IPS-18a (cell line): ENCODE results near the gene ZNF19.

Experiments used
- H3K27ac ChIP-seq: one replicate; pipeline ENCODE4 v1.5.1; 2013; ENCODE audit warnings: low read length
- H3K27me3 ChIP-seq: one replicate; pipeline ENCODE4 v1.6.1; 2013; ENCODE audit warnings: mild to moderate bottlenecking, low read length; ENCODE audit not compliant: control insufficient read depth, insufficient read depth
- H3K36me3 ChIP-seq: one replicate; pipeline ENCODE4 v1.6.1; 2013; ENCODE audit warnings: low read depth, low read length; ENCODE audit not compliant: control insufficient read depth
- H3K4me1 ChIP-seq: one replicate; pipeline ENCODE4 v1.6.1; 2013; ENCODE audit warnings: low read depth, low read length; ENCODE audit not compliant: control insufficient read depth
- H3K4me3 ChIP-seq: one replicate; pipeline ENCODE4 v1.5.1; 2013; ENCODE audit warnings: low read length
- H3K9ac ChIP-seq: one replicate; pipeline ENCODE4 v1.6.1; 2013; ENCODE audit warnings: mild to moderate bottlenecking, low read length, moderate library complexity
- H3K9me3 ChIP-seq: one replicate; pipeline ENCODE4 v1.6.1; 2013; ENCODE audit warnings: low read depth, low read length; ENCODE audit not compliant: control insufficient read depth

Gene ZNF19

DNA sequence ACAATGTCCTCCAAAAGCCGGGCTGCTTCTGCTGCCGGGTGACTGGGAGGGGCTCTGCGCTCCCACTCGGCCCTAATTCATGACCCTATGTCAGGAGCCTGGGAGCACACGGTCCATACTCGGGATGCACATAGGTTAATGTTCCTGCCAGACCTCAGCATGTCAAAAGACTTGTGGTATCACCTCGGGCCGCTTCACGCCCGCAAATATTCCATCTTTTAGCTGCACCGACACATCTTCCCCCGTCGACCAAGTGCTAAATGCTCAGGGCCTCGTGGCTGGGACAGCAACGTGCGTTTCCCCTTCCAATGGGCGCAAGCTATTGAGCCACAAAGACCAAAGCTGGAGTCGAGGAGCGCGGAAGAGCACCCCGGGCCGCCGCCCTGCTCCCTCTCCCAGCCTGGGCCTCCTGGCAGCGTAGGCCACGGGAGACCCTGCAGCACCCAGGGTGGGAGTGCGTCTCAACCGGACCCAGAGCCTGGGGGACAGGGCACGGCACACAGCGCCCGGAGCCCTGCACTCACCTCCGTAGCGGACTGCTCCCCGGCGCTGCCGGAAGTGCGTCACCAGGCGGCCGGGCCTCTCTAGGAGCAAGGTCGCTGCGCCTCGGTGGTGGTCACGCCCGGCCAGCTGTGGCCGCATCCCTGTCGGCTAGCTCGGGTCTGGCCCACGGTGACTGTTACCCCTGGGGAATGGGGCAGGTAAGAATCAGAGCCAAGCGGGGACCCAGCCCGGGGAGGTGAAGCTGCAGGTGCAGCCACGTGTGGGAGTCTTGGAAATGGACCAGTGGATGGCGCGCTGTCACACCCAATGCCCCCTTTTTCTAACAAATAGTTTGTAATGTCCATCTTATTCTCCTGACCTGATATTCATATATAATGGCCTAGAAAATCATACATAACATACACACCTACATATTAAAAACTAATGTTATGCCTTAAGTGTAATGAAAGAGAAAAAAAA, 27.2 kb downstream of the ZNF19 start, which contains the start of gene ZNF23:
Gene ZNF23, minus strand, starts transcription at position 562 of the 963 bp plus-strand sequence. CDS start 5,451 bp downstream, outside the sequence.
- H3K4me3 ChIP-seq = peak within 1 kb of the TSS; percentile 90
- H3K36me3 ChIP-seq = no peaks in the 10 kb centered on the region
- H3K27me3 ChIP-seq = no peaks in the 10 kb centered on the region
- H3K27ac ChIP-seq = peak within 1 kb of the TSS; percentile 44
- H3K9me3 ChIP-seq = no peaks in the 10 kb centered on the region
- H3K4me1 ChIP-seq = peaks cover 6% of the 10 kb centered on the region
- H3K9ac ChIP-seq = peak within 1 kb of the TSS; percentile 85

DNA sequence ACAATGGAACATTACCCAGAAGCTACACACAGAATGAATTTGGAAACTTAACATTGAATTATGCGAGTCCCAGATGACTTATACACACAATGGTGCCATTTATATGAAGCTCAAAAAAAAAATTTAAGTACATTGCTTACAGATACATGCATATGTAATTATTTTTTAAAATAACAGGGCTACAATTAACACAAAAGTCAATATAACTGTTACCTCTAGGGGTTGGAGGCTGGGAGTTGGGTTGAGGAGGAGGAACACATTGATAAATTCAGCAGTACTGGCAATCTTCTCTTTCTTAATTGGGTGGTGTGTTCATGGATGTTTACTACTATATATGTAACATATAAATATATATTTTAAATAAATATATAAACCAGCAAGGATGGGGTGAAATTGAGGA, 28.2 kb downstream of the ZNF19 start:
- Histone ChIP-seq H3K27ac (no peak overlapping the region), H3K4me1 (peaks cover 6% of the 10 kb centered on the region), H3K27me3 (no peaks in the 10 kb centered on the region), H3K9ac (peak overlapping the region; percentile 85), H3K4me3 (peak overlapping the region; percentile 90), H3K9me3 (no peaks in the 10 kb centered on the region), H3K36me3 (no peaks in the 10 kb centered on the region)

DNA sequence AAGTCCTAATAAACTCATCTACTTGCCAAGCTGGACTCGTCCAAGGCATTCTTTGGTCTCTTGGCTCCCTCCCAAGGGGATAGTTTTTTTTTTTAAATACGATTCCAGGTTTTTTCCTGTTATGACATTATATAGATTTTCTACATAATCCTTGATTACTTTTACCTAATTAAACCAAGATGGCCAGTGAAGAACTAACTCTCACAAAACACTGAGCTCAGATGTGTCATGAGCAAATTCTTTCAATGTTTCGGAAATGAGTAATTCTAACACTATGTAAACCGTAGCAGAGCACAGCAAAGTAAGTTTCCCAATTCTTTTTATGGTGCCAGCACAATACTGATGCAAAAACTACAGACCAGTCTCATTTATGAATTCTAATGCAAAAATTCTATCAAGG, 28.9 kb downstream of the ZNF19 start:
- Histone ChIP-seq H3K9ac (no peak overlapping the region), H3K4me1 (peaks cover 6% of the 10 kb centered on the region), H3K4me3 (no peak overlapping the region), H3K27ac (no peak overlapping the region), H3K36me3 (no peaks in the 10 kb centered on the region), H3K27me3 (no peaks in the 10 kb centered on the region), H3K9me3 (no peaks in the 10 kb centered on the region)

DNA sequence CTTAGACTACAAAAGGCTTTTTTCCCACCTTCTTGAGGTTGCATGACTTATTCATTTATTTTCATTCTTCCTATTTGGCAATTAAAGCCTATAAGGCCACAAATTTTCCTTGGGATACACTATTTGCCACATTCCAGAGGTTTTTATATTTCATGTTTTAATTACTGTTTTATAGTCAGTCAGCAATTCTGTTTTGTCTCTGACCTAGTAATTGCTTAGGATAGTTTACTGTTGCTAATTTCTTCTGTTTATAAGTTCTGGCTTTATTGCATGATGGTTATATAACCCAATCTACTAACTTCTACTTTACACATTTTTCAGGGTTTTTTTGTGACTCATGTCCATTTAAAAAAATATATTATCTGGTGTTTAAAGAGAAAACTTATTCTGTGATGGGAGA, 29.6 kb downstream of the ZNF19 start:
- Histone ChIP-seq H3K27ac (no peak overlapping the region), H3K4me1 (peaks cover 6% of the 10 kb centered on the region), H3K9me3 (no peaks in the 10 kb centered on the region)

DNA sequence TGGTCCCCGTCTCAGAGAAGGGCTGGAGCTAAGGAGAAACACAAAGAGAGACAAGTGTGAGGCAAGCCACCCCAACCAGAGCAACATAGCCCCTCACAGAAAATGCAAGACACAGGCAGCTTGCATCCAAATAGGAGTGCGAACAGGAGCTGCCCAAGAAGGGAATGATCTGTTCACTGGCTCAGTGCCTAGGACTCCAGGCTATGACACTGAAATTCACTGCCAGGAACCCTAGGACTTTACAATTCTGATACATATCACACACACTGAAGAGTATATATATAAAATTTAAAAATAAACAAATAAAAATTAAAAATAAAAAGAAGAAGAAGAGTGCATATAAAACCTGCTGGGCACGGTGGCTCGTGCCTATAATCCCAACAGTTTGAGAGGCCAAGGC, 32.3 kb downstream of the ZNF19 start:
- H3K9ac ChIP-seq = no peak overlapping the region
- no peak overlapping the region for H3K4me3 ChIP-seq
- no peak overlapping the region for H3K27ac ChIP-seq
- peaks cover 6% of the 10 kb centered on the region for H3K4me1 ChIP-seq
- no peaks in the 10 kb centered on the region for H3K9me3 ChIP-seq
- no peaks in the 10 kb centered on the region for H3K27me3 ChIP-seq
- H3K36me3 ChIP-seq = peaks cover 6% of the 10 kb centered on the region

More for the DNA sequence above, 29.6 kb downstream of the ZNF19 start:
- Histone ChIP-seq H3K9ac (no peak overlapping the region), H3K27me3 (no peaks in the 10 kb centered on the region), H3K4me3 (no peak overlapping the region), H3K36me3 (no peaks in the 10 kb centered on the region)

DNA sequence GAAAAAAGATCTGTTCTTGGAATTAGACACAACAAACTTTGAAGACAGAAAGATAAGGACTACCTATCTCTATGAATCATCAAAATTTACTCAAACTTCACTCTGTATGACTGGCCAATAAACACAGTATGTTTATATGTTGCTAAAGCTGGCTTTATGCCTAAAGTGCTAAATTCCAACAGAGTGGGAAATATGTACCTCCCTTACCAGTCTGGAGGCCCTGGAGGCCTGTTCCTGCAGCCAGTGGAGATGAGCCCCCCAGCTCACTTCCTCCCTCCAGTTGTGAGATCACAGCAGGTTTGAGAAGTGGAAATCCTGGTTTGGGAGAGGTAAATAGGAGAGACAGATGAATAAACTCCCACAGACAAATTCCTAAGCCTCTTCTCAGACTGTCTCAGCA, 36.1 kb downstream of the ZNF19 start:
- no peak overlapping the region for H3K9ac ChIP-seq
- H3K27me3 ChIP-seq = no peaks in the 10 kb centered on the region
- no peaks in the 10 kb centered on the region for H3K4me1 ChIP-seq
- no peak overlapping the region for H3K27ac ChIP-seq
- H3K36me3 ChIP-seq = peaks cover 26% of the 10 kb centered on the region
- H3K4me3 ChIP-seq = no peak overlapping the region
- peaks cover 28% of the 10 kb centered on the region for H3K9me3 ChIP-seq

DNA sequence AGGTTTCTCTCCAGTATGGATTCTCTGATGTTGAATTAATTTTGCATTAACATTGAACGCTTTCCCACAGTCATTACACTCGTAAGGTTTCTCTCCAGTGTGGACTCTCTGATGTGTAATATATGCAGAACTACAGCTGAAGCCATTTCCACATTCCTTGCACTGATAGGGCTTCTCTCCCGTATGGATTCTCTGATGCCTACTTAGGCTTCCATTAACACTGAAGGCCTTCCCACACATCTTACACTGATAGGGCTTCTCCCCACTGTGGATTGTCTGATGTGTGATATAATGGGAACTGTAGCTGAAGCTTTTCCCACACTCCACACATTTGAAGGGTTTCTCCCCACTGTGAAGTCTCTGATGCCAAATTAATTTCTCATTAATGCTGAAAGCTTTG, 40.1 kb downstream of the ZNF19 start:
- H3K36me3 ChIP-seq = peaks cover 26% of the 10 kb centered on the region

DNA sequence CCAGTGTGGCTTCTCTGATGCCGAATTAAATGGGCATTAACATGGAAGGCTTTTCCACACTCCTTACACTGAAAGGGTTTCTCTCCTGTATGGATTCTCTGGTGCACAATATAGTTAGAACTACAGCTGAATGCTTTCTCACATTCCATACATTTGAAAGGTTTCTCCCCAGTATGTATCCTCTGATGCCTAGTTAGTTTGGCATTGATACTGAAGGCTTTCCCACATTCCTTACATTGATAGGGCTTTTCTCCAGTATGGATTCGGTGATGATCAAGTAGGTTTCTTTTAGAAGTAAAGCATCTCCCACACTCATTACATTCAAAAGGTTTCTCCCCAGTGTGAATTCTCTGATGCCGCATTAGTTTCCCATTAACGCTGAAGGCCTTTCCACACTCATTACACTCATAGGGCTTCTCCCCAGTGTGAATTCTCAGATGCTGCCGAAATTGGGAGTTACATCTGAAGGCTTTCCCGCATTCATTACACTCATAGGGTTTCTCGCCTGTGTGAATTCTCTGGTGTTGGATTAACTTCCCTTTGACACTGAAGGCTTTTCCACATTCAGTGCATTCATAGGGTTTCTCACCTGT, 40.8 kb downstream of the ZNF19 start:
- Histone ChIP-seq H3K27me3 (no peaks in the 10 kb centered on the region), H3K4me3 (no peak overlapping the region), H3K36me3 (peaks cover 26% of the 10 kb centered on the region), H3K27ac (no peak overlapping the region), H3K4me1 (no peaks in the 10 kb centered on the region), H3K9me3 (peaks cover 35% of the 10 kb centered on the region), H3K9ac (no peak overlapping the region)

More for the DNA sequence above, 40.1 kb downstream of the ZNF19 start:
- Histone ChIP-seq H3K4me1 (no peaks in the 10 kb centered on the region), H3K27me3 (no peaks in the 10 kb centered on the region), H3K4me3 (no peak overlapping the region), H3K9ac (no peak overlapping the region), H3K9me3 (peaks cover 35% of the 10 kb centered on the region), H3K27ac (no peak overlapping the region)

DNA sequence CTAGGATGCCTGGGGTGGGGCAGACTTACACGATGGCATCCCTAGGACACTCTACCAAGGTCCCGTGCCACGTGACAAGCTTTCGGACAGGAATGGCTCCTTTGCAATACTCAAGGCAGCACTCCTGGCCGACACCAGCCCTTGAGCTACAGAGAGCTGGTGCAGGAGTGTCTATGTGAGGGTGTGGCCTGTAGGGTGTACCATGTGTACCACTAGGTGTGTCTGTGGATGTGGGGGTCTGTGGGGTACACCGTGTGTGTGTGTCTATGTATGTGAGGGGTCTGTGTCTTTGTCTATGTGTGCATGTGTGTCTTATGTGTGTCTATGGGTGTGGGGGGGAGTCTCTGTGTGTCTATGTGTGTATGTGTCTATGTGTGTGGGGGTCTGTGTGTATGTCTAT, 45.4 kb downstream of the ZNF19 start:
- Histone ChIP-seq H3K4me1 (no peaks in the 10 kb centered on the region), H3K27ac (no peak overlapping the region), H3K9ac (no peak overlapping the region), H3K27me3 (no peaks in the 10 kb centered on the region), H3K36me3 (peaks cover 5% of the 10 kb centered on the region), H3K4me3 (no peak overlapping the region), H3K9me3 (peaks cover 13% of the 10 kb centered on the region)

DNA sequence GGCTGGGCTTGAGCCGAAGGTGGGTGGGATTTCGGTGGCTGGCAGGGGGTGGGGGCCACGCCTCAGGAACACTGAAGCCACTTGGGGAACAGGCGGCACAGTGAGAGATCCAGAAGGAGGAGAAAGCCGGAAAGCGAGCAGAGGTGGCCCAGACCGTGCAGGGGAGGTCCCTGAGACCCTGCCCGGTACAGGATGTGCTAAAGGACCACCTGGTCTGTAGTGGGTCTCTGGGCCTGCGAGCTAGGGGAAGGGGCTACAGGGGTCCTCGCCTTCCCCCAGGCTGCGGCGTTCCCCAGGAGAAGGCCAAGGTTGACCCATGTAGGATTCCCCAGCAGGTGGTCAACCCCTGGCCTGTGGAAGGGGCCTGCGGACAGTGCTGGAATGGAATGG, 47.1 kb downstream of the ZNF19 start, which contains the start of gene TLE7:
Gene TLE7, minus strand, starts transcription at position 4 of the 390 bp plus-strand sequence. CDS start 8,730 bp downstream, outside the sequence.
- Histone ChIP-seq H3K27ac (no peak within 1 kb of the TSS), H3K4me1 (no peaks in the 10 kb centered on the region), H3K27me3 (no peaks in the 10 kb centered on the region), H3K9ac (no peak within 1 kb of the TSS), H3K4me3 (no peak within 1 kb of the TSS), H3K9me3 (no peaks in the 10 kb centered on the region), H3K36me3 (no peaks in the 10 kb centered on the region)

DNA sequence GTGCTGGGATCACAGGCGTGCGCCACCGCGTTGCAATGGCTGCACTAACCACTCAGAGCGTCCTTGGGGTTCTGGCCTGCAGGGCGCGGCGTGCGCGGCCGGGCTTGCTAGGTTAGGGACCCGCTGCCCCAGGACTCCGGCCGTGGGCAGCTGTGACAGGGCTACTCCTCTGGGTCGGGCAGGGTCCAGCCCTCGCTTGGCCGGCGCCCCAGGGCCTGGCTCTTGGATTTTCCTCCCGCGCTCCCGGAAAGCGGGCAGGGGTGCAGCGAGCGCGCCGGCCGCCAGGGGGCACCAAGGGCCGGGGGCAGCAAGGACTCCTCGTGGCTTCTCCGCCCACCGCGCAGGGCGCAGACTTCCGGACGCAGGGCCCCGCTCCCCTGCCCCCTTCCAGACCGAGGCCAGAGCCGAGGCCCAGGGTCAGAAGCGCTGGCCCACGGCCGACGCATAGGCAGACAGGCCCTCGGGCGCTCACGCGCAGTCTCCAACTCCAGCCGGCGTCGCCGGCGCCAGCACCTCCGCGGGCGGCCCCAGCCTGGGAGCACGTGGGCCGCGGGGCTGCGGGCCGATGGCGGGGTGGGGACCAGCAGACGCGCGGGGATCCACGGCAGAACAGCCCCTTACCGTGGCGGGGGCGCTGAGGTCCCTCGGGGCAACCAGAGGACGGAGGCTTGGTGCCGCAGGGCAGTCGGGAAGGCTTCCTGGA, 47.6 kb downstream of the ZNF19 start:
- Histone ChIP-seq H3K4me1 (no peaks in the 10 kb centered on the region), H3K27me3 (no peaks in the 10 kb centered on the region), H3K4me3 (no peak overlapping the region), H3K9ac (no peak overlapping the region), H3K27ac (no peak overlapping the region), H3K36me3 (no peaks in the 10 kb centered on the region), H3K9me3 (no peaks in the 10 kb centered on the region)
